ENCODE measurements around the gene GNG8. TPM values are rescaled to one million over a fixed set of nuclear protein-coding genes. Genes with fewer than 3 reads are reported as not detected.
A peak's percentile ranks its signal among the peaks of the same experiment; 100 is the strongest.

The GNG8 gene
- total and polyA plus RNA-seq, 2 donors (not counting 1 experiment from before 2014, with no cell fraction given): 6.7 TPM; not detected in 1

DNA sequence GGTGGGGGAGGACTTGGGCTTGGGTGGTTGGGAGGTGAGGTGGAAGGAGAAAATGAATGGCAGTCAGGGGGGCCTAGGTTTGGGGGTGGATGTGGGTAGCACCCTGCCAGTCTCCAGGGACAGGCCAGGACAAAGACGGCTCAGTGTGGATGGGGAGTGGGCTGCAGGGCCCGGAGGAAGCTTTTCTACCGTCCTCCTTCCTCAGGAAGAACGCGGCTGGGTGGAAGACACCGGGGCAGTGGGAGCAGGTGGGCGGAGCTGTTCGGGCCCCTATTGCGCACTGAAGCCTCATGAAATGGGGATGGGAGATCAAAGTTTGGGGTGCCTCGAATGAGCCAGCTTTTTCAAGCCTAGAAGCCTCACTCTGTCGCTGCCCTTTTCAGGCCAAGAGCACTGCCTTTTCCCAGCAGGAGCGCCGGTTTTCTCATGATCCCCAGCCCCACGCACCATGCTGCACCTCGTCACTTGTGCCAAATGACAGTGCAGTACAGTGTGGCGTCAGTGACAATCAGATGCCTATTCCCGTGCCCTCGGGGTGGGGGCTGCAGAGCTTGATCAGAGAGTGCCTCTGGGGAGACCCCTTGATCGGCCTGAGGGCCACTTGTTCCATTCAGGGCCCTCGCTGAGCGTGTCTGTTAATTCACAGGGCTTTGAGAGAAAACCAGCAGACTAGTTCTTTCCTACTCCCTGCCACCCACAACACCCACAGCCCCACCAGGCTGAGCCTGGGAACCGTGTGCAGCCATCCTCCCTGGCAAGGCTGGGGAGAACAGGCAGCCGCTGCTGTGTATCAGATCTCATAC, 33.4 kb downstream of the GNG8 start:
- DNase-seq (peak; percentile 35), ATAC-seq (ENCODE audit: low read depth) (no peak)
- peaks cover 31% of the 10 kb centered on the region for H3K4me1 Mint-ChIP-seq
- H3K4me3 Mint-ChIP-seq: peak overlapping the region; percentile 100
- H3K9ac ChIP-seq (ENCODE audit: low read length): peak overlapping the region; percentile 91
- 41% methylated on average over 20 of the region's 23 CpGs for WGBS (ENCODE audit: insufficient coverage)
- no peaks in the 10 kb centered on the region for H3K27me3 ChIP-seq (replicated peaks in 1 of 4; ENCODE audit: control extremely low read depth in 1 of 4, control insufficient read depth in 3 of 4, insufficient read depth in 4 of 4, low read length in 3 of 4)
- ChIA-PET POLR2A (interaction anchor here (0.5 to 2.6 kb wide), 7 partner anchors 9 to 1032 kb away, joined by 3 to 20 read pairs (median 6); partner anchors contain the start of genes DACT3 and PRKD2), CTCF (interaction anchor here (0.7 to 6.6 kb wide), 5 partner anchors 13 to 749 kb away, joined by 3 to 92 read pairs (median 6); partner anchors contain the start of gene DACT3)
- H3K4me1 ChIP-seq (ENCODE audit: control insufficient read depth in 2 of 2, insufficient read depth in 2 of 2, low read length in 2 of 2): peaks cover 19 to 30% of the 10 kb centered on the region in 2 donors
- H4K20me1 ChIP-seq (ENCODE audit: control insufficient read depth, insufficient read depth, low read length, poor library complexity, severe bottlenecking): peaks cover 61% of the 10 kb centered on the region
- TF ChIP-seq, protein P1, sequence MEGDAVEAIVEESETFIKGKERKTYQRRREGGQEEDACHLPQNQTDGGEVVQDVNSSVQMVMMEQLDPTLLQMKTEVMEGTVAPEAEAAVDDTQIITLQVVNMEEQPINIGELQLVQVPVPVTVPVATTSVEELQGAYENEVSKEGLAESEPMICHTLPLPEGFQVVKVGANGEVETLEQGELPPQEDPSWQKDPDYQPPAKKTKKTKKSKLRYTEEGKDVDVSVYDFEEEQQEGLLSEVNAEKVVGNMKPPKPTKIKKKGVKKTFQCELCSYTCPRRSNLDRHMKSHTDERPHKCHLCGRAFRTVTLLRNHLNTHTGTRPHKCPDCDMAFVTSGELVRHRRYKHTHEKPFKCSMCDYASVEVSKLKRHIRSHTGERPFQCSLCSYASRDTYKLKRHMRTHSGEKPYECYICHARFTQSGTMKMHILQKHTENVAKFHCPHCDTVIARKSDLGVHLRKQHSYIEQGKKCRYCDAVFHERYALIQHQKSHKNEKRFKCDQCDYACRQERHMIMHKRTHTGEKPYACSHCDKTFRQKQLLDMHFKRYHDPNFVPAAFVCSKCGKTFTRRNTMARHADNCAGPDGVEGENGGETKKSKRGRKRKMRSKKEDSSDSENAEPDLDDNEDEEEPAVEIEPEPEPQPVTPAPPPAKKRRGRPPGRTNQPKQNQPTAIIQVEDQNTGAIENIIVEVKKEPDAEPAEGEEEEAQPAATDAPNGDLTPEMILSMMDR (IDR thresholded peaks at IDR 0.05): no peak
- TF ChIP-seq EZH2 (IDR thresholded peaks at IDR 0.05; ENCODE audit: borderline replicate concordance, insufficient read depth, low read depth, low read length, poor library complexity, severe bottlenecking): no peak
- intact Hi-C loops (cut with micrococcal nuclease): loop anchor here (5.0 kb wide), 3 partner anchors 445 to 1760 kb away; partner anchors contain the start of genes SYNGR4, TMEM143 and TMEM160
- H2AFZ ChIP-seq (ENCODE audit: insufficient read depth, low read depth, low read length, poor library complexity, severe bottlenecking): no peak overlapping the region
- peaks cover 1 to 13% (median 12%) of the 10 kb centered on the region in 3 donors for H3K9me3 ChIP-seq (ENCODE audit: control extremely low read depth in 1 of 3, control insufficient read depth in 2 of 3, insufficient read depth in 1 of 3, low read length in 2 of 3)
- H3K9me3 Mint-ChIP-seq (ENCODE audit: insufficient read depth): peaks cover 8% of the 10 kb centered on the region
- H3K4me2 ChIP-seq (replicated peaks; ENCODE audit: low read depth, low read length, poor library complexity, severe bottlenecking): peak overlapping the region; percentile 100
- peak overlapping the region; percentile 96 to 100 (median 99) for H3K4me3 ChIP-seq (ENCODE audit: control extremely low read depth in 1 of 5, extremely low read depth in 1 of 5, insufficient read depth in 1 of 5, low read depth in 2 of 5, low read length in 4 of 5)
- peak overlapping the region; percentile 77 for H3K27ac Mint-ChIP-seq
- peaks cover 34% of the 10 kb centered on the region for H3K79me2 ChIP-seq (ENCODE audit: control insufficient read depth, insufficient read depth, low read length)
- H3K27ac ChIP-seq (ENCODE audit: low read length in 2 of 2): peak overlapping the region in 1 of 2 donors; percentile 10
- no peaks in the 10 kb centered on the region for H3K27me3 Mint-ChIP-seq
- peaks cover 0 to 28% of the 10 kb centered on the region in 2 experiments for H3K36me3 ChIP-seq (replicated peaks in 1 of 2; ENCODE audit: control extremely low read depth in 1 of 2, control insufficient read depth in 1 of 2, extremely low read depth in 1 of 2, insufficient read depth in 2 of 2, low read length in 1 of 2)

Measured in B cell (primary cell).